Endometrium (tissue), 2 donors: ENCODE data around the gene KCNQ2.

Experiments used
- FAIRE-seq: peaks from 2 replicates; lab custom pipeline; 2012; peaks lifted over from hg19 to GRCh38; lab: Jason Lieb, UNC
- donor health status: control.
- donor health status: control.

The KCNQ2 gene

GRCh38 chr20:63501818-63502670 lies 29.6 kb upstream of the KCNQ2 start:
- no peak for FAIRE-seq

GRCh38 chr20:63500902-63501817 lies 28.7 kb upstream of the KCNQ2 start:
- FAIRE-seq = no peak

- no peak for FAIRE-seq
Measured at GRCh38 chr20:63500151-63500901, 27.9 kb upstream of the KCNQ2 start.

GRCh38 chr20:63499338-63499969 lies 27.0 kb upstream of the KCNQ2 start:
- no peak for FAIRE-seq

GRCh38 chr20:63498960-63499337 lies 26.5 kb upstream of the KCNQ2 start, which contains the start of gene EEF1A2:
Gene EEF1A2 (minus strand): TSS chr20:63499083. CDS start chr20:63497763, 1,320 bp downstream.
- FAIRE-seq = no peak

GRCh38 chr20:63497946-63498935 lies 25.8 kb upstream of the KCNQ2 start:
- no peak for FAIRE-seq

- FAIRE-seq = no peak
Measured at GRCh38 chr20:63497138-63497945, 24.9 kb upstream of the KCNQ2 start.

- FAIRE-seq = no peak
Measured at GRCh38 chr20:63496596-63497120, 24.2 kb upstream of the KCNQ2 start.

- no peak for FAIRE-seq
Measured at GRCh38 chr20:63495741-63496595, 23.5 kb upstream of the KCNQ2 start.

GRCh38 chr20:63495167-63495720 lies 22.8 kb upstream of the KCNQ2 start:
- FAIRE-seq = no peak

GRCh38 chr20:63494420-63495166 lies 22.1 kb upstream of the KCNQ2 start:
- no peak for FAIRE-seq

- no peak for FAIRE-seq
Measured at GRCh38 chr20:63494084-63494419, 21.6 kb upstream of the KCNQ2 start.

GRCh38 chr20:63493563-63494020 lies 21.1 kb upstream of the KCNQ2 start:
- FAIRE-seq = no peak

- no peak for FAIRE-seq
Measured at GRCh38 chr20:63492982-63493381, 20.5 kb upstream of the KCNQ2 start.

- no peak for FAIRE-seq
Measured at GRCh38 chr20:63492518-63492917, 20.1 kb upstream of the KCNQ2 start.

GRCh38 chr20:63491635-63492230 lies 19.3 kb upstream of the KCNQ2 start:
- no peak for FAIRE-seq

GRCh38 chr20:63491078-63491477 lies 18.6 kb upstream of the KCNQ2 start:
- no peak for FAIRE-seq
